GM19372 (cell line): ENCODE measurements around the gene RGN.
"Not testable (repeated sequence)": the region's sequence is repeated elsewhere in the genome, so short reads cannot be mapped to it uniquely, and the experiment has no call there.

Experiments used
- ATAC-seq: cut with Tn5 transposase; IDR thresholded peaks from one replicate; pipeline ENCODE4 v1.9.1; 2021; ENCODE audit warnings: mild to moderate bottlenecking, low read depth, moderate library complexity; ENCODE audit not compliant: unreplicated experiment

Gene RGN

GRCh38 chrX:47078129-47079043, at the start of gene RGN:
TSS of gene RGN (plus strand) at chrX:47078443. CDS start at chrX:47081145, 2,702 bp downstream.
- no peak for ATAC-seq

- no peak for ATAC-seq
These were observed 47.9 kb upstream of the RGN start for GRCh38 chrX:47030339-47030738.

GRCh38 chrX:47047989-47048388, 30.3 kb upstream of the RGN start:
- no peak for ATAC-seq

GRCh38 chrX:47059142-47059874, 18.9 kb upstream of the RGN start:
- ATAC-seq, result no peak

- no peak for ATAC-seq
These were observed 17.5 kb upstream of the RGN start for GRCh38 chrX:47060708-47061107.

- no peak for ATAC-seq
These were observed 16.9 kb upstream of the RGN start for GRCh38 chrX:47061238-47061919.

GRCh38 chrX:47063179-47063578, 15.1 kb upstream of the RGN start:
- no peak for ATAC-seq

GRCh38 chrX:47068214-47068613, 10.0 kb upstream of the RGN start:
- no peak for ATAC-seq

- ATAC-seq, result no peak
These were observed 9.5 kb upstream of the RGN start for GRCh38 chrX:47068720-47069119.

GRCh38 chrX:47080215-47080914, 2.1 kb downstream of the RGN start:
- no peak for ATAC-seq

GRCh38 chrX:47080915-47081236, 2.6 kb downstream of the RGN start:
- ATAC-seq, result no peak

- no peak for ATAC-seq
These were observed 13.0 kb downstream of the RGN start for GRCh38 chrX:47091149-47091775.

- ATAC-seq, result no peak
These were observed 15.0 kb downstream of the RGN start for GRCh38 chrX:47093248-47093647.

- no peak for ATAC-seq
These were observed 15.6 kb downstream of the RGN start for GRCh38 chrX:47093860-47094259.

- no peak for ATAC-seq
These were observed 18.8 kb downstream of the RGN start for GRCh38 chrX:47097018-47097417.

GRCh38 chrX:47098338-47099094, 20.3 kb downstream of the RGN start:
- ATAC-seq, result no peak

- ATAC-seq, result no peak
These were observed 23.0 kb downstream of the RGN start for GRCh38 chrX:47101206-47101605.

- ATAC-seq, result not testable (repeated sequence)
These were observed 32.8 kb downstream of the RGN start for GRCh38 chrX:47110936-47111615.
